PC-3 (cell line): ENCODE data around the gene GNB3. TPM values are rescaled to one million over a fixed set of nuclear protein-coding genes. Genes with fewer than 3 reads are reported as not detected.
"Not testable (repeated sequence)": the region's sequence is repeated elsewhere in the genome, so short reads cannot be mapped to it uniquely, and the experiment has no call there.

Experiments used
- ATAC-seq: fragments of 200-7000 bp; cut with Tn5 transposase; 2 replicates; pipeline ENCODE4 v1.9.1; 2020; ENCODE audit warnings: mild to moderate bottlenecking, moderate library complexity
- BruUV-seq: library from RNA; stranded (reverse); fragments of 400-500 nt; replicated peaks from 2 replicates; lab custom pipeline; 2021; lab: Mats Ljungman, UMichigan
- CTCF ChIA-PET: fragments of 300-600 bp; sonication (Branson Sonifier 250); formaldehyde crosslinking; loops from one replicate; lab custom pipeline; 2022; ENCODE audit warnings: antibody characterized with exemption; lab: Charles Lee
- POLR2A ChIA-PET: fragments of 300-600 bp; sonication (Branson Sonifier 250); formaldehyde crosslinking; loops from one replicate; lab custom pipeline; 2022; ENCODE audit warnings: antibody characterized with exemption; ENCODE audit not compliant: unreplicated experiment; lab: Charles Lee
- DNase-seq: peaks from one replicate; pipeline ENCODE4 v3.0.0-alpha.2; 2015
- H2AFZ ChIP-seq: fragments of 300-600 bp; sonication (generic); 2 replicates; pipeline ENCODE4 v1.6.0; 2016; ENCODE audit warnings: antibody characterized with exemption, low read length
- H3F3A ChIP-seq: fragments of 300-600 bp; sonication (generic); one replicate; pipeline ENCODE4 v1.6.0; 2017; ENCODE audit warnings: antibody characterized with exemption, low read length, control low read depth, mild to moderate bottlenecking; ENCODE audit not compliant: unreplicated experiment
- H3K27ac ChIP-seq: fragments of 300-600 bp; sonication (generic); 2 replicates; pipeline ENCODE4 v1.5.1; 2016; ENCODE audit warnings: mild to moderate bottlenecking, low read length
- H3K27me3 ChIP-seq: fragments of 300-600 bp; sonication (generic); 2 replicates; pipeline ENCODE4 v1.6.1; 2016; ENCODE audit warnings: low read length, mixed read lengths
- H3K36me3 ChIP-seq: fragments of 300-600 bp; sonication (generic); 2 replicates; pipeline ENCODE4 v1.6.1; 2016; ENCODE audit warnings: low read depth, mixed run types, low read length, mixed read lengths
- H3K4me1 ChIP-seq: fragments of 300-600 bp; sonication (generic); 2 replicates; pipeline ENCODE4 v1.5.1; 2016; ENCODE audit warnings: low read length; ENCODE audit not compliant: insufficient read depth
- H3K4me2 ChIP-seq: fragments of 300-600 bp; sonication (generic); 2 replicates; pipeline ENCODE4 v1.6.0; 2016; ENCODE audit warnings: low read length
- H3K4me3 ChIP-seq: fragments of 300-600 bp; sonication (generic); 2 replicates; pipeline ENCODE4 v1.5.1; 2016; ENCODE audit warnings: mild to moderate bottlenecking, low read length, mixed read lengths
- H3K79me2 ChIP-seq: fragments of 300-600 bp; sonication (generic); 2 replicates; pipeline ENCODE4 v1.6.1; 2017; ENCODE audit warnings: low read length, mixed read lengths
- H3K9ac ChIP-seq: fragments of 300-600 bp; sonication (generic); 2 replicates; pipeline ENCODE4 v1.6.0; 2016; ENCODE audit warnings: mild to moderate bottlenecking, low read length
- H3K9me2 ChIP-seq: fragments of 300-600 bp; sonication (generic); replicated peaks from 2 replicates; pipeline ENCODE4 v1.6.1; 2016; ENCODE audit warnings: mixed run types, low read length, mixed read lengths
- H3K9me3 ChIP-seq: fragments of 300-600 bp; sonication (generic); 2 replicates; pipeline ENCODE4 v1.6.1; 2016; ENCODE audit warnings: low read length, mixed read lengths
- H4K20me1 ChIP-seq: fragments of 300-600 bp; sonication (generic); 2 replicates; pipeline ENCODE4 v1.6.1; 2016; ENCODE audit warnings: low read length, mixed read lengths
- EZH2 ChIP-seq: fragments of 300-600 bp; sonication (generic); IDR thresholded peaks from one replicate; pipeline ENCODE4 v1.6.1; 2017; ENCODE audit warnings: antibody characterized with exemption, mild to moderate bottlenecking, low read length; ENCODE audit not compliant: unreplicated experiment
- EZH2phosphoT487 ChIP-seq: fragments of 300-600 bp; sonication (generic); IDR thresholded peaks from 2 replicates; pipeline ENCODE4 v1.6.1; 2018; ENCODE audit warnings: mild to moderate bottlenecking, antibody characterized with exemption, low read length, borderline replicate concordance
- intact Hi-C: fragments of 100-400 bp; cut with micrococcal nuclease; formaldehyde crosslinking; loops from 2 replicates; pipeline ENCODE4 v1.9.0; 2023
- total RNA-seq: library from RNA; depleted of rRNA; stranded (reverse); fragments of >200 nt; gene quantifications from 2 replicates; pipeline ENCODE4 v1.2.3, GENCODE V29; 2014
- TF ChIP-seq, protein P1 (sequence below): fragments of 300-600 bp; sonication (generic); conservative IDR thresholded peaks from 2 replicates; pipeline ENCODE4 v1.5.1; 2017; ENCODE audit warnings: antibody characterized with exemption, low read depth, mild to moderate bottlenecking, low read length

Gene GNB3
- total RNA-seq, 1 experiment from 2014 or later: not detected

DNA sequence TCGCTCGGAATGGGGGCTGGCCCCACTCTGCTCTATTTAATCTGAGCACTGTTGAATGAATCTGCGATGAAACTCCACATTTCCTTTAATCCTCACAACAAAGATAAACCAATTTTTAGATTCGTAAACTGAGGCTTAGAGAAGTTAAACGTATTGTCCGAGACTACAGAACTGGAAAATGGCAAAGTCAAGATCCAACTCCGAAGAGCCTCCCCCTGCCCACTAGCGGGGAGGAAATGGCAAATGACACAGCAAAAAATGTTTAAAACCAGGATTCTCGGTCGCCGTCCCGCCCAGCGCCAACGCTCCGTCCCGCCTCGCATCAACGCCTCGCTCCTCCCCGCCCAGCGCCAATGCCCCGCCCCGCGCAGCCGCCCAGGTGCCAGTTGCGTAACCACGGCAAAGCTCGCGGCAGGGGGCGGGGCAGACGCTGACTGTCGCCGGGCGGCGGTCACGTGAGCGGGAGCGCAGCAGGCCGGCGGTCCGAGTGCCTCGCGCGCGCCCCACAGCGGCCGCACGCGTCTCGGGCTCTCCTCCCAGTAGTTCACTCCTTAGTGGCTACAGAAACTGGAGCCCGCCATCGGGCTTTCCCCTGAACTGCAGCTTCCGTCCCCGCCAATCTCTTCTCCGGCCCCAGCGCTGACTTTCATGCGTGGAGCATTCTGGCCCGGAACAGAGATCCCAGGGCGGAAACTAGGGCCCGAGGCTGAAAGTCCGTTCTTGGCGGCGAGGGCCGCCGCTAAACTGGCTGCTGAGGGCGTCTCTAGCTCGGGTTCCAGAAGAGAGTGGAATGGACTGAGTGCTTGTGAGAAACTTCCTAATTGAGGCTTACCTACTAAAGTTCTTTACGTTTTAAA, 50.3 kb downstream of the GNB3 start:
- BruUV-seq: no TSS peak
- ATAC-seq (peak; percentile 98), DNase-seq (peak; percentile 93)
- Histone ChIP-seq H3K27ac (peak overlapping the region; percentile 91), H3F3A (no peaks in the 10 kb centered on the region), H3K36me3 (no peaks in the 10 kb centered on the region), H3K4me3 (peak overlapping the region; percentile 65), H3K9me2 (no peaks in the 10 kb centered on the region), H4K20me1 (no peaks in the 10 kb centered on the region), H3K4me2 (peak overlapping the region; percentile 84), H2AFZ (peak overlapping the region; percentile 83), H3K79me2 (no peaks in the 10 kb centered on the region), H3K9ac (peak overlapping the region; percentile 76), H3K4me1 (peaks cover 11% of the 10 kb centered on the region), H3K27me3 (no peaks in the 10 kb centered on the region), H3K9me3 (no peaks in the 10 kb centered on the region)
- ChIA-PET POLR2A (interaction anchor here (0.6 to 1.0 kb wide), 3 partner anchors 14 to 26 kb away, joined by 3 to 10 read pairs (median 3); partner anchors contain the start of gene SPSB2), CTCF (interaction anchor here (0.6 to 1.4 kb wide), 5 partner anchors 18 to 202 kb away, joined by 3 to 16 read pairs (median 5); partner anchors contain the start of genes C12orf57, SPSB2, USP5 and ZNF384)
- intact Hi-C loops: loop anchor here (1.0 kb wide), 1 partner anchor 18 kb away; the partner anchor contains the start of gene SPSB2
- TF ChIP-seq EZH2phosphoT487 (peak; percentile 76), EZH2 (no peak)
- TF ChIP-seq, protein P1, sequence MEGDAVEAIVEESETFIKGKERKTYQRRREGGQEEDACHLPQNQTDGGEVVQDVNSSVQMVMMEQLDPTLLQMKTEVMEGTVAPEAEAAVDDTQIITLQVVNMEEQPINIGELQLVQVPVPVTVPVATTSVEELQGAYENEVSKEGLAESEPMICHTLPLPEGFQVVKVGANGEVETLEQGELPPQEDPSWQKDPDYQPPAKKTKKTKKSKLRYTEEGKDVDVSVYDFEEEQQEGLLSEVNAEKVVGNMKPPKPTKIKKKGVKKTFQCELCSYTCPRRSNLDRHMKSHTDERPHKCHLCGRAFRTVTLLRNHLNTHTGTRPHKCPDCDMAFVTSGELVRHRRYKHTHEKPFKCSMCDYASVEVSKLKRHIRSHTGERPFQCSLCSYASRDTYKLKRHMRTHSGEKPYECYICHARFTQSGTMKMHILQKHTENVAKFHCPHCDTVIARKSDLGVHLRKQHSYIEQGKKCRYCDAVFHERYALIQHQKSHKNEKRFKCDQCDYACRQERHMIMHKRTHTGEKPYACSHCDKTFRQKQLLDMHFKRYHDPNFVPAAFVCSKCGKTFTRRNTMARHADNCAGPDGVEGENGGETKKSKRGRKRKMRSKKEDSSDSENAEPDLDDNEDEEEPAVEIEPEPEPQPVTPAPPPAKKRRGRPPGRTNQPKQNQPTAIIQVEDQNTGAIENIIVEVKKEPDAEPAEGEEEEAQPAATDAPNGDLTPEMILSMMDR: peak; percentile 60

GRCh38 chr12:6891646-6892001, 50.9 kb downstream of the GNB3 start:
- intact Hi-C loops: loop anchor here (1.0 kb wide), 1 partner anchor 18 kb away; the partner anchor contains the start of gene SPSB2

DNA sequence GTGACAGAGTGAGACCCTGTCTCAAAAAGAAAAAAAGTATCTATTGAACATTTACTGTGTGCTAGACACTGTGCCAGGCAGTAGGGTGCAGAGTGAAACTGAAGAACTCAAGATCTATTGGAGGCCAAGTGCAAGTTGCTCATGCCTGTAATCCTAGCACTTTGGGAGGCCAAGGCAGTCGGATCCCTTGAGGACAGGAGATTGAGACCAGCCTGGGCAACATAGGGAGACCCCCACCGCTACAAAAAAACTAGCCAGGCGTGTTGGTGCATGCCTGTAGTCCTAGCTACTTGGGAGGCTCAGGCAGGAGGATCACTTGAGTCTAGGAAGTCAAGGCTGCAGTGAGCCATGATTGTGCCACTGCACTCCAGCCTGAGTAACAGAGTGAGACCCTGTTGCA, 52.0 kb downstream of the GNB3 start:
- H3K36me3 ChIP-seq, H3K9me2 ChIP-seq, BruUV-seq, H3K79me2 ChIP-seq, H3K9ac ChIP-seq, H2AFZ ChIP-seq, POLR2A ChIA-PET, H3K4me2 ChIP-seq, H3K9me3 ChIP-seq, ATAC-seq, CTCF ChIA-PET, intact Hi-C loops, H3K4me3 ChIP-seq, H3K27me3 ChIP-seq, H3K27ac ChIP-seq, DNase-seq, H4K20me1 ChIP-seq, H3F3A ChIP-seq: not testable (repeated sequence)
- H3K4me1 ChIP-seq: peaks cover 11% of the 10 kb centered on the region

More at GRCh38 chr12:6891646-6892001, 50.9 kb downstream of the GNB3 start:
- H3K9ac ChIP-seq: peak overlapping the region; percentile 63
- POLR2A ChIA-PET: interaction anchor here (0.6 to 1.0 kb wide), 3 partner anchors 14 to 25 kb away, joined by 3 to 10 read pairs (median 3); partner anchors contain the start of gene SPSB2
- H3K79me2 ChIP-seq: no peaks in the 10 kb centered on the region
- no peaks in the 10 kb centered on the region for H3K9me2 ChIP-seq
- BruUV-seq: TSS peak; percentile 86
- DNase-seq: no peak
- ATAC-seq: peak; percentile 5
- H2AFZ ChIP-seq: peak overlapping the region; percentile 83
- no peak for TF ChIP-seq EZH2phosphoT487
- no peak for TF ChIP-seq EZH2
- TF ChIP-seq, protein P1: no peak
- H3K4me1 ChIP-seq: peaks cover 11% of the 10 kb centered on the region
- H3K9me3 ChIP-seq: no peaks in the 10 kb centered on the region
- H3K4me3 ChIP-seq: peak overlapping the region; percentile 65
- CTCF ChIA-PET: interaction anchor here (1.0 to 1.4 kb wide), 4 partner anchors 19 to 53 kb away, joined by 3 to 16 read pairs (median 6); partner anchors contain the start of genes C12orf57, SPSB2 and USP5
- H4K20me1 ChIP-seq: no peaks in the 10 kb centered on the region
- H3K4me2 ChIP-seq: peak overlapping the region; percentile 84
- no peaks in the 10 kb centered on the region for H3F3A ChIP-seq
- no peaks in the 10 kb centered on the region for H3K36me3 ChIP-seq
- H3K27me3 ChIP-seq: no peaks in the 10 kb centered on the region
- peak overlapping the region; percentile 21 for H3K27ac ChIP-seq
